T-helper 1 cell treated with Interleukin-12 subunit alpha and Interleukin-12 subunit beta and Interleukin-4 antibody, amounts not matched to agents 30 ng/mL and 1 ng/mL, for 36 hours (primary cell): ENCODE results near the gene NABP2. TPM values are rescaled to one million over a fixed set of nuclear protein-coding genes. Genes with fewer than 3 reads are reported as not detected.
"Not testable (repeated sequence)": the region's sequence is repeated elsewhere in the genome, so short reads cannot be mapped to it uniquely, and the experiment has no call there.

Experiments used
- intact Hi-C: fragments of 100-400 bp; cut with micrococcal nuclease; formaldehyde crosslinking; loops from one replicate; pipeline ENCODE4 v1.15.1; 2024
- total RNA-seq: library from RNA; stranded (reverse); gene quantifications from 2 replicates; pipeline ENCODE4 v1.2.3, GENCODE V29; 2022

The NABP2 gene
- total RNA-seq, 1 donor from 2014 or later: 62.1 TPM

DNA sequence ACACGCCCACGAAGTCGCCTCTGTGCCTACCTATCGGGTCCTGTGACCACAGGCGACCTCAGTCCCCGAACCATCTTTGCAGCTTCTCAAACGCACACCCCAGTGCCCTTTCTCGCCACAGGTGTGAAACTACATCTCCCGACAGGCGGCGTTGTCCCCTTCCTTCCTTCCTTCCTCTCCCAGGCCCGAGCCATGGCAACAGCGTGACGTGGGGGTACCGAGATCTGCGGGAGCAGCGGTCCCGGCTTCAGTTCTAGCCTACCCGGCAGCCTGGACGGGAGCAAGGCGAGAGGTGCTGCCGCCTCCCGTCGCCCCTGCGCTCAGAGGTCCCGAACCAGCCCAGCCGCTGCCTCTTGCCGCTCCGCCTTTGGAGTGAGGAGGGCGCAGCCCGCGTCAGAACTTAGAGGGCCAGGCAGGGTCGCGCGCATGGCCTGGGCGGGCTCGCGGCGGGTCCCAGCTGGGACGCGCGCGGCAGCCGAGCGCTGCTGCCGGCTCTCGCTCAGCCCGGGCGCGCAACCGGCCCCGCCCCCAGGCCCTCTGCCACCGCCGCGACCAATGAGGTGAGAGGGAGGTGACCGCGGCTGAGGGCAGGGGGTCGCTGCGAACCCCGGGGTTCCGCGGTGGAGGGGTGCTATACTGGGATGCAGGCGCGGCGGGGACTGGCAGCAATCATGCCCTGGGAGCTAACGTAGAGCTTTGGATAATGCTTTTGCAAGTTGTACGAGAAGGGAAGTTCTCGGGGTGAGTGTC is 42.7 kb downstream of the NABP2 start, which contains the start of gene COQ10A:
TSS of gene COQ10A (plus strand) at position 250 of the 750 bp plus-strand sequence. CDS start at position 427, 177 bp downstream.
- intact Hi-C loops: loop anchor here (1.0 to 2.0 kb wide), 12 partner anchors 9 to 294 kb away; partner anchors contain the start of genes ANKRD52, CS, IL23A and NABP2

DNA sequence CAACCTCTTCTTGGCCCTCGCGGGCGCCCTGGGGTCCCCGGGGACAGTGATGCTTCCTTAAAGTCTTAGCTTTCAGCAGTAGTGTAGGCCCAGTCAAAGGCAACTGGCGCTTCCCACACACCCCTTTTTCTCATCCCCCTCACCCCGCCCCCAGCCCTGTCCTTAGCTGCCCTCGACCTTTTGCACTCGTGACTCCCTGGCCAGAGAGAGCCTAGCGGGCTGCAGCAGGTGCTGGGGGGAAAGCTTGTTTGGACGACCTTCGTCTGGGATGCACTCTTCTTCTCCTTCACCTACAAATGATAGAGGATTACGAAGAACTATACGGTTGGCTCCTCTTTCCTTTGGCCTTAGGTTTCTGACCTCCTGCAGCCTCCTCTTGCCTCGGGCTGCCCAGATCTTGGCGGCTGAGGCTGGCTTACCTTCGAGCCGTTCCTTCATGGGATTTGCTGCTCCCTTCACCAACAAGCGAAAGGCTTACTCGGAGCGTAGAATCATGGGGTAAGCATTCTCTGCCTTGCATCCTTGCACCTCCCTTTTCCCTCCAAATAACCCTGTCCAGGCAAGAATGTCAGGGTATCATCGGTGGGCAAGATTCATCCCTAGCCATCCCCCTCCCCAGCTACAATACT is 43.4 kb downstream of the NABP2 start:
- intact Hi-C loops: loop anchor here (1.0 to 2.0 kb wide), 5 partner anchors 71 to 201 kb away; partner anchors contain the start of genes IL23A and SPRYD4

DNA sequence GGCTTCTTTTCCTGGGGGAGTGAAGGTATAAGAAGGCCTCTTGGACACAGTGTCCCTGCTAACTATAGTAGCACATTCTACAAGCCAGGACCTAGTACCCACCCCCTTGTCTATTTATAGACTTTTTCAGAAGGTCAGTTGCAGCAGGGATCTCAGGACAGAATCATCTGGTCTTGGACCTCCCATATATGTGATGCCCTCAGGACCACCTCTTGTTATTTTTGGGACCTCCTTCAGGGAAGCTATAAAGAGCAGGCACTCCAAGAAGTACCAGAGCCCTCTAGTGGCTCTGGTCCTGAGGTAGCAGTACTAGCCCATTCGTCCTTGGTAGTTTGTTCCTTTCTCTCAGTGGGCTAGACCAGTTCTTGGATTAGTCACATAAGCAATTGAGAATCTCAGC is 46.9 kb downstream of the NABP2 start:
- intact Hi-C loops: no loop called here

DNA sequence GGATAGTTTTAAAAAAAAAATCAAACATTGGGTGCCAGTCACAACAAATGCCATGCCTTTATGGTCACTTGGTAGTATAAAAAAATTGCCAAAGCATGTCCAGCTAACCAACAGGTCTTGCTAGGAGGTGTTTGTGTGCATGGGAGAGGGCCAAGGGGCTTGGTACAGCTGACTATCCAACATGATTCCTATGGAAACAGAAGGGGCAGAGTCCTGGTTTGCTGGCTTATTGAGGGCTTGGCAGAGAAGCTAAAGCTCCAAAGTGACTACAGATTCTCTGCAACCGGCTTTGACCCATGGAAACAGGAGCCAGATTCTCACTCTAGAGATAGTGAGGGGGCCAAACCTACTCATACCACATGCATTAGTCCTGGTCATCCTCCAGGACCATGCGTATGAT is 48.3 kb downstream of the NABP2 start:
- intact Hi-C loops: not testable (repeated sequence)

DNA sequence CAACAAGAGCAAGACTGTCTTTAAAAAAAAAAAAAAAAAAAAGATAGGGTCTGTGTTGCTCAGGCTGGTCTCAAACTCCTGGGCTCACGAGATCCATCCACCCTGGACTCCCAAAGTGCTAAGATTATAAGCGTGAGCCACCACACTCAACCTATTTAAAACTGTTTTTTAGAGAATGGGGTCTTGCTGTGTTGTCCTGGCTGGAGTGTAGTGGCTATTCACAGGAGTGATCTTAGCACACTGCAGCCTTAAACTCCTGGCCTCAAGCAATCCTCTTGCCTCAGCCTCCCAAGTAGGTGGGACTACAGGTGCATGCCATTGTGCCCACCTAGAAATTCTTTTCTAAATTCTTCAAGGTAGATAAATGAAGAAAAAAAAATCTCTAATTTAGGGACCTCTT is 50.2 kb downstream of the NABP2 start:
- intact Hi-C loops: no loop called here

DNA sequence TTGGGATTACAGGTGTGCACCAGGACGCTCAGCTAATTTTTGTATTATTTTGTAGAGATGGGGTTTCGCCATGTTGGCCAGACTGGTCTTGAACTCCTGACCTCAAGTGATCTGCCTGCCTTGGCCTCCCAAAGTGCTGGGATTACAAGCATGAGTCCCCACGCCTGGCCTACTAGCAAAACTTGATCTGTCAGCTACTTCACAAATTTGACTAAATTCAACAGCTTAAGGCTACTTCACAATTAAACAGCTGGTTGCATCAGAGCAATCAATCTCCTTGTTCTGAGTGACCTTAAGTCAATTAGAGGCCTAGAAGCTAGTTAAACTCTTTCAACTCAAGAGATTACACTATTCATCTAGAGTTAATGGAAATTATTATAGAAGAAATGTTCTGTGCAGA is 54.8 kb downstream of the NABP2 start:
- intact Hi-C loops: no loop called here

Other genes with a start within 250 kb of the NABP2 start
- gene SUOX, start 227.1 kb upstream of the NABP2 start, total RNA-seq: 10.0 and 10.6 TPM in 2 replicates
- 33.2 and 37.8 TPM in 2 replicates for gene IKZF4, start 203.3 kb upstream of the NABP2 start, total RNA-seq
- gene RPS26, start 182.4 kb upstream of the NABP2 start, total RNA-seq: 32.8 and 35.9 TPM in 2 replicates
- gene ERBB3, start 144.2 kb upstream of the NABP2 start, total RNA-seq: 1.3 and 2.5 TPM in 2 replicates
- 254 and 261 TPM in 2 replicates for gene PA2G4, start 119.8 kb upstream of the NABP2 start, total RNA-seq
- gene RPL41, start 107.7 kb upstream of the NABP2 start, total RNA-seq: 3,184 and 3,191 TPM in 2 replicates
- 9.5 and 10.1 TPM in 2 replicates for gene ZC3H10, start 106.1 kb upstream of the NABP2 start, total RNA-seq
- gene ESYT1, start 96.1 kb upstream of the NABP2 start, total RNA-seq: 261 and 266 TPM in 2 replicates
- gene MYL6B, start 71.8 kb upstream of the NABP2 start, total RNA-seq: 52.2 and 61.9 TPM in 2 replicates
- gene MYL6, start 66.0 kb upstream of the NABP2 start, total RNA-seq: 1,662 and 1,663 TPM in 2 replicates
- 140 and 147 TPM in 2 replicates for gene SMARCC2, start 34.9 kb upstream of the NABP2 start, total RNA-seq
- gene RNF41, start 2.4 kb upstream of the NABP2 start, total RNA-seq: 37.8 and 40.7 TPM in 2 replicates
- gene SLC39A5, start 5.7 kb downstream of the NABP2 start, total RNA-seq: 1.1 and 1.9 TPM in 2 replicates
- 57.8 and 74.9 TPM in 2 replicates for gene ANKRD52, start 34.0 kb downstream of the NABP2 start, total RNA-seq
- gene COQ10A, start 42.6 kb downstream of the NABP2 start, total RNA-seq: 17.9 and 19.9 TPM in 2 replicates
- 255 and 262 TPM in 2 replicates for gene CS, start 76.0 kb downstream of the NABP2 start, total RNA-seq
- 141 and 153 TPM in 2 replicates for gene CNPY2, start 91.6 kb downstream of the NABP2 start, total RNA-seq
- gene PAN2, start 109.7 kb downstream of the NABP2 start, total RNA-seq: 32.7 and 44.2 TPM in 2 replicates
- gene IL23A, start 114.5 kb downstream of the NABP2 start, total RNA-seq: 31.6 and 32.8 TPM in 2 replicates
- 239 and 243 TPM in 2 replicates for gene STAT2, start 135.8 kb downstream of the NABP2 start, total RNA-seq
- not detected in 2 replicates for gene APOF, start 138.5 kb downstream of the NABP2 start, total RNA-seq
- 37.6 and 40.5 TPM in 2 replicates for gene TIMELESS, start 225.1 kb downstream of the NABP2 start, total RNA-seq
- not detected in 2 replicates for gene MIP, start 230.3 kb downstream of the NABP2 start, total RNA-seq
- gene SPRYD4, start 244.2 kb downstream of the NABP2 start, total RNA-seq: 4.6 and 4.8 TPM in 2 replicates